ENCODE results near the gene AGBL4.

Gene AGBL4

DNA sequence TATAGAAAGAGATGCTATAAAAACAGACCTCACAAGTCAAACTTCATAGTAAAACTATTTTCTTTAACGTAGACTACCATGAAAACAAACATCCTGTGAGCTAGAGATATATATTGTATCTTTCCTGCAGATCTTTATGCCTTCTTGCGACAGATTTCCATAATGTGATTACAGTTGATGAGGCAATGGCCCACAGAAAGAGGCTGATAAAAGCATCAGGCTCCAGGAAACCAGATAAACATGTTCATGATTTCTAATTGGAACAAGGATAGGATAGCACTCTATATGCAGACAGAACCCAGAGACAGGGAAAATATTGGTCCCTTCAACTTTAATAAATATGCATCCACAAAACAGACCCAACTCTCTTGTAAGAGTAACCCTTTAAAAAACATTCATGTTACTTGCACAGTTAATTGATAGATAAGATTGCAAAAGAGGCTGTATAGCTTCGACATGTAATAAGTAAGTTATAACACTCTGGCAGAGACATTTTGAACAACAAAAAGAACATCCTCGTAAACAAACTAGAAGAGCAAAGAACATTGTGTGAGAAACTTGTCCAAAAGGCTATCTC is 329.4 kb downstream of the AGBL4 start:
- DNase-seq = no peak

DNA sequence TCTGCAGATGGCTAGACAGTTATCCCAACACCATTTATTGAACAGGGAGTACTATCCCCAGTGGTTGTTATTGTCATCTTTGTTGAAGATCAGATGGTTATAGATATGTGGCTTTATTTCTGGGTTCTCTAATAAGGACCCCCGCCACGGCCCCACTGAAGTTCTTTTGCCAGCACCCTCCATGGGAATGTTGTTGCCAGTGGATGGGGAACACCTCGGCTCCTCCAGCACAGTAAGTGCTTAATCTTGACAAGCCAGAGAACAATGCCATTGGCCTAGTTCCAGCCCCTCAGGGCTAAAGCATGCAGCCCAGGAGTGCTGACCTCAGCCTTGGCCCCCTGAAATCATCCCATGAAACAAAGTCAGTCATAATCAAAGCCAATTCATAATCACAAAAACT is 337.6 kb downstream of the AGBL4 start:
- no peak for DNase-seq

DNA sequence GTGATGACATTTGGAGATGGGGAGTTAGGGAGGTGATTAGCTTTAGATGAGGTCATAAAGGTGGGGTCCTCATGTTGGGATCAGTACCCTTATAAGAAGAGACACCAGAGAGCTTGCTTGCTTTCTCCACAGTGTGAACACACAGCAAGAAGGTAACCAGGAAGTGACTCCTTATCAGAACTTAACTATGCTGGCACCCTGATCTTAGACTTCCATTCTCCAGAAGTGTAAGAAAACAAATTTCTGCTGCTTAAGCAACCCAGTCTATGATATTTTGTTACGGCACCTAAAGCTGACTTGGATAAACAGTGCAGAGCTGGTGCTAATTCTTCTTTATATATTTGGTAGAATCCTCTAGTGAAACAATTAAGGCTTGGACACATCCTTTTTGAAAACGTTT is 346.0 kb downstream of the AGBL4 start:
- no peak for DNase-seq

DNA sequence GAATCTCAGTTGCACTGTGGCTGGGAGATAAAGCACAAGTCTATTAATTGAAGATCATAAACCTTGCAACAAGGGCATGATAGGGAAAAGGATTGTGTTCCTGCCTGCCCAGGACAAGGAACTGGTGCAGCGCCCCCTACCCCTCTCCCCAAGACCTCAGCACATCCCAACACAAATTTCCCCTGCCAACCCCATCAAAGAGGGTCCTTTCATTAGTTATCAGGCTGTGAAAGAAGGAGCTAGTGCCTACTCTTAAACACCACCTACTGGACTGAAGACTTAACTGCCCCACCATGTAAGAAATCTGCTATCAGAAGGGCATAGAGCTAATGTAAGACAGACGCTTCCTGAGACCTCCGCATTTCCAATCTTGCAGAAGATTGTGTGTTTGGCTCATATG is 372.6 kb downstream of the AGBL4 start:
- DNase-seq = no peak

DNA sequence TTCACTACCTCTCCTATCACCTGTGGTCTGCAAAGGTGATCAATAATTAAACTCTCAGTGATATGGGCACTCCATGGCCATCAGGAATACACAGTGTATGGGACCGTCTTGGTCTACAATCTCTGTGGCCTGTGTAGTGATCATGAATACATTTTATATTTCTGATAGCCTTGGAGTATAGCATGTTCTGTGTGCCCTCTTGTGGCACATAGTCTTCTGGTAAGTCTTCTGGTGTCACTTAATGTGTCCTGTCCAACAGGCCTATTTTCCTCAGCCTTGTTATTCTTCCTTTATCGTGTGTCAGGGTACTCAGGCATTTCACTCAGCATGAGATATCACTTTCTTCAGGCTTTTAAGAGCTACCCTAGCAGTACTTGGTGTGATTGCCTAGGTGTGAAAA is 393.6 kb downstream of the AGBL4 start:
- no peak for DNase-seq

DNA sequence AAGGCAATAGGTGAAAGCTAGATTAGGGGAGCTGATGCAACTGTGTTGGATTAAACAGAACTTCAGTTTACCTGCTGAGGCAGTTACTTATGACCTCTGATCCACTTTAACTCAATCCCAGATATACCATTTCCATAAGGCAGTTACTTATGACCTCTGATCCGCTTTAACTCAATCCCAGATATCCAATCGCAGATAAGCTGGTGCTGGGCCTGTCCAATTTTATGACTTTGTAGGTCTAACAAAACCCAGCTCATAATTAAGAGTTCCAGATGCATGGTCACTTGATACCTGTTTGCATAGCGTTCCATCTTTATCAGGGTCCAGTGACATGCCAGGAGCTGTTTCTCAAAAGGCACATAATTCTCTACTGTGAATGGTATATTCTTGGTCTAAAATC is 396.0 kb downstream of the AGBL4 start:
- no peak for DNase-seq

DNA sequence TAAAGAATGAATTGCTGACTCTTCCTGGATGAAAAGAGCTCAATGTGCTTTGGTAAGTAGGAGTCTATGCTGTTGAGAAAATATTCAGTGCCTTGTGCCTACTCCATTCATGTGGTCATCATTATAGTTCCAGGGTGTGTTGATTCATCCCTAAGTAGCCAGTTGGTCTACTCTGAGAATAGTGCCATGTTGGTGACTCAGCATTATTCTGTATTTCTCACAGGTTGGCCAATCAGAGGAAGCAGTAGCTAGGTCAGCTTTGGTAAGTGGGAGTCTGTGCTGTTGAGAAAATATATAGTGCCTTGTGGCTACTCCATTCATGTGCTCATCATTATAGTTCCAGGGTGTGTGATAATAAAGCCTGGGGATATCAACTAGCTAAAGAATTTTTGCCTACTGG is 397.3 kb downstream of the AGBL4 start:
- no peak for DNase-seq

DNA sequence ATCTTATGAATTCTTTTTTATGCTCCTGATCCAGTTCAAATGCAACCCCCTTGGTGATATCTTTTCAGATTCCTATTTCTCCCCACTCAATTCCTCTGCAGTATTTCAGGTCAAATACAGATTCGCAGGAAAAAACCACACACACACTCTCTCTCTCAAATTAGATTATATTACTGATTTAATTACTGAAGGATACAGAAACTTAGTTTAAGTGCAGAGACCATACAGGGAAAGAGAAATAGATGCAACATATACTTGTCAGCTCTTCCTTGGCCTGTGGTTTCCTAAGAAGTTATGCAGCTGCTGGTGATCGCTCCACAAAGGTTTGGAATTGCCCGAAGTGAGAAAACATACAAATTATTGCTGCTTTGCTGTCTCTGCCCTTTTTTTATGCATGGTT is 400.9 kb downstream of the AGBL4 start:
- no peak for DNase-seq

DNA sequence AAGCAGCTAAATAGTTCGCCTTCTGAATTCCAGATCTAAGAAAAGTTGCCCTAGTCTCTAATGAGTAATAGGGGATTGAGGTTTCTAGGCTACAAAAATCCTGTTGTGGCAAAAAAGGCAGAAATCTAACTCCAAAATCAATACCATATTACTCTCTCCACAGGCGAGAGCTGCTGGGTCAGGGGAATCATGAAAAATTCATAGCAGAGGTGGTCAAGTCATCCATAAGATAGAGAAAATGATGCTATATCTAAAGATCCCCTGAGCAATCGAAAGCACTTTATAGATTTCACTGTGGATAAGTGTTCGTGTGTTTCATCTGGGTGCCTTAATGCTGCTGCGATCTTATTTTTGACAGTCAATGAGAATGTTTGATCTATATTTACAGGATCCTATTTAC is 417.7 kb downstream of the AGBL4 start:
- no peak for DNase-seq

DNA sequence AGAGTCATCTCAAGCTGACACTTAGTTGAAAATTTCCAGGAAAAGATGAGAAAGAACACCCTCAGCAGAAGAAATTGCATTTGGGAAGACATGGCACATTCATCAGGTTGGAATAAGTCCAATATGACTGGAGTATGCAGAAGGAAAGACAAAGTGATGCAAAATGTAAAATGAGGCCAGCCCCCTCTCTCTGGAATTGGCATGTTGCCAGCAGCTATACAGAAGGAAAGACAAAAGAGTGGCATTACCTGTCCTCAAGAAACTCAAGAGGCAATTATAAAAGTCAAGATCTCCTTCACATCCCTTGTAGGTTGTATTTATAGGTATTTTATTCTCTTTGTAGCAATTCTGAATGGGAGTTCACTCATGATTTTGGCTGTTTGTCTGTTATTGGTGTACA is 426.3 kb downstream of the AGBL4 start:
- no peak for DNase-seq

DNA sequence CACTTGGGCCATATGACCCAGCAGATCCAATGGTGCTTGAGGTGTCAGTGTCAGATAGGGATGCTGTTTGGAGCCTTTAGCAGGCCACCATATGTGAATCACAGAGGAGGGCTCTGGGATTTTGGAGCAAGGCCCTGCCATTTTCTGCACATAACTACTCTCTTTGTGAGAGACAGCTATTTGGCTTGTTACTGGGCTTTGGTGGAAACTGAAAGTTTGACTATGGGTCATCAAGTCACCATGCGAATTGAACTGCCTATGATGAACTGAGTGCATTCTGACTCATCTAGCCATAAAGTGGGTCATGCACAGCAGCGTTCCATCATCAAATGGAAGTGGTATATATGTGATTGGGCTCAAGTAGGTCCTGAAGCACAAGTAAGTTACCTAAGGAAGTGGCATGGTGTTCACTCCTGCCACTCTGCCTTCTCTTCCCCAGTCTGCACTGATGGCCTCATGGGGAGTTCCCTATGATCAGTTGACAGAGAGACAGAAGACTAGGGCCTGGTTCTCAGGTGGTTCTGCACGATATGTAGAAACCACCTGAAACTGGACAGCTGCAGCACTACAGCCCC is 447.3 kb downstream of the AGBL4 start:
- no peak for DNase-seq

DNA sequence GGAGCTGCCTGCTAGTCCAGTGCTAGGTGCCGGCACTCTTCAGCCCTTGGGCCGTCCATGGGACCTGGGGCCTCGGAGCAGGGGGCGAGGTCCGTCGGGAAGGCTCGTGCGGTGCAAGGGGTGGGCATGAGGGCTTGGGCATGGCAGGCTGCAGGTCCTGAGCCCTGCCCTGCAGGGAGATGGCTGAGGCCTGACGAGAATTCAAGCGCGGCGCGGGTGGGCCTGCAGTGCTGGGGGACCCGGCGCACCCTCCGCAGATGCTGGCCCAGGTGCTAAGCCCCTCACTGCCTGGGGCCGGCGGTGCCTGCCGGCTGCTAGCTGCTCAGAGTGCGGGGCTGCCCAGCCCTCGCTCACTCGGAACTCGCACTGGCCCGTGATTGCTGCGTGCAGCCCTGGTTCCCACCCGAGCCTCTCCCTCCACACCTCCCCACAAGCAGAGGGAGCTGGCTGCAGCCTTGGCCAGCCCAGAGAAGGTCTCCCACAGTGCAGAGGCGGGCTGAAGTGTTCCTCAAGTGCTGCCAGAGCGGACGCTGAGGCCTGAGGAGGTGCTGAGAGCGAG is 467.0 kb downstream of the AGBL4 start:
- DNase-seq = no peak

DNA sequence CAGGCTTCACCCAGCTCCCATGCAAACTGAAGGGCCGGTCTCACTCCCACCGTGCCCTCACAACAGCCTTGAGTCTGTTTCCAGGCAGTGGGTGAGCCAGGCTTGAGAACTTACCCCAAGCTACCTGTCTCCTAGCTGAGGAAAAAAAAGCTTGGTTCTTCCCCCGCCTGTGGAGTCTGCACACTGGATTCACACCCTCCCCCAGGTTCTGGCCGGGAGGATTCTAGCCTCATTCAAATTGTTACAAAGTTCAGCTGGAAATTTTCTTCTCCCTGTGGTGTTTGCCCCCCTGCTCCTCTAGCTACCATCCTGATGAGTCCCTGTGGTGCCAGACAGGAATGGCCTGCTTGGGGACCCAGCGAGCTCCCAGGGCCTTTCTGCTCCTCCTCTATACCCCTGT is 471.7 kb downstream of the AGBL4 start:
- no peak for DNase-seq

DNA sequence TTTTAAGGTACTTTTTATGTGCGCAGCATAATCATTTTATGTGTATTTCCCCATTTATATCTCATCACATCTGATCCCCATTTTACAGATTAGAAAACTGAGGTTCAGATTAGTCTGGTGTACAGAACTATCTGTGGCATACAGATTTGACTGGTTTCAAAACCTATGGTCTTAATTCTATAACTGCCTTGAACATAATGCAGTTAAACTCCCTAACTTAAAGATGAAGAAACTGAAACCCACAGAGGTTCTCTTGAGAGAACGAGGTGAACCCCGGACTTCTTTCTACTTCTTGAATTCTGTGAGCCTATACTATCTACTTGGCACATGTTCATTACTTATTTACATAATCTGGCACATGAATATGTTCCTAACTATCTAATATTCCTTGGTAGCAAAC is 479.1 kb downstream of the AGBL4 start:
- DNase-seq = no peak

DNA sequence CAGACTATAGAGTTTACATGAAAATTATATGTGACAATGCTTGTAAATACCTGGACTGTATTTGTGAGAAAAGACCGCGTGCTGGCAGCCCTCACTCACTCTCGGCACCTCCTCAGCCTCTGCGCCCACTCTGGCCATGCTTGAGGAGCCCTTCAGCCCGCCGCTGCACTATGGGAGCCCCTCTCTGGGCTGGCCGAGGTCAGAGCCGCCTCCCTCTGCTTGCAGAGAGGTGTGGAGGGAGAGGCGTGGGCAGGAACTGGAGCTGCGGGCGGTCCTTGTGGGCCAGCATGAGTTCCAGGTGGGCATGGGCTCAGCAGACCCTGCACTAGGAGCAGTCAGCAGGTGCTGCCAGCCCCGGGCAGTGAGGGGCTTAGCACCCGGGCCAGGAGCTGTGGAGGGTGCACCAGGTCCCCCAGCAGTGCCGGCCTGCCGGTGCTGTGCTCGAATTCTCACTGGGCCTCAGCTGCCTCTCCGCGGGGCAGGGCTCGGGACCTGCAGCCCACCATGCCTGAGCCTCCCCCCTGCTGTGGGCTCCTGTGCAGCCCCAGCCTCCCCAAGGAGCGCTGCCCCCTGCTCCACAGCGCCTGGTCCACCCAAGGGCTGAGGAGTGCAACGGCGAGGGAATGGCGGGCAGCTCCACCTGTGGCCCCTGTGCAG is 482.5 kb downstream of the AGBL4 start:
- no peak for DNase-seq

DNA sequence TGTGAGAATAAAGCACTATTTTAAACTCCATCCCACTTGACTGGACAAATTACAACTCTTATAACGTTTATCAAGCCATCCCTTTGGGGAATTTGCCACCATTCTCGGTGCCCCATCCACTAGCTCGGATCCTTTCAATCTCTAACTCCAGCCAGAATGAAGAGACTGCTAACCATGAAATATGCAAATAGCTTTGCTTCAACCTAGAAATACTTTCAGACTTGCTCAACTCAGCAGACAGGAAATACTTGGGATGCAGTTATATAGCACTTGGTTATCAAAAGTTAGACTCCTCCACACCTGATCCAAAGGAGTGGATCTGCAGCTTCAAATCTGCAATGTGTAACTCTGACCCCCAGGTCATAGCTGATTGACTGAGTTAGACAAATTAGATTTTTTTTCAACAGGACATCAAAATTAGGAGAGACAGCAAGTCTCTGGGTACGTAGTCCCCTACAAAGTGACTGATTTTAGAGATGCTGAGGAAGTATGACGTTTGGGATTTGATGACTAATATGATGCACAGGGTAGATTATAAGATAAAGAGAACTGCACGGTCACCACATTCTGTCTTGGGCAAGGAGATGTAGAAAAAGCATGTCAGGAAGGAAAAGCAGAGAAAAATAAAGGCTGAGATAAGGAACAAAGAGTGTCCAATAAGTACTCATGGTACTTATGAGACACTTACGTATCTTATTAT is 496.0 kb downstream of the AGBL4 start:
- no peak for DNase-seq

DNA sequence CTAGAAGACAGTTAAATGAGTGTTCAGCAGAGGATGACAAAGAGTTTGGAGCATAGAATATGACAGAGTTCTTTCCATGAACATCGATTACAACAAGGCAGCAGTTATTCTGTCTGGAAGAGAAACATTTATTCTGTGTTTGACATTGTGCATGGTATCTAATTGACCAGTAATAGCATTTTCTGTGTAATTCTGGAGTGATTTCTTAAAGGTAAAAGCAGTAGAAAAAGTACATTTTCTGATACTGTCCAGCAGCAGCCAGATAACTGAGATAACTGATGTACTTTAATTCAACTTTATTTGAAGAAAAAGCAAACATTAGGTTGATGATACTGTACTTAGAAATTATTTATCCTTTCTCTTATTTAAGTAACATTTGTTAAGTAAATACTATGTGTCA is 497.1 kb downstream of the AGBL4 start:
- no peak for DNase-seq

DNA sequence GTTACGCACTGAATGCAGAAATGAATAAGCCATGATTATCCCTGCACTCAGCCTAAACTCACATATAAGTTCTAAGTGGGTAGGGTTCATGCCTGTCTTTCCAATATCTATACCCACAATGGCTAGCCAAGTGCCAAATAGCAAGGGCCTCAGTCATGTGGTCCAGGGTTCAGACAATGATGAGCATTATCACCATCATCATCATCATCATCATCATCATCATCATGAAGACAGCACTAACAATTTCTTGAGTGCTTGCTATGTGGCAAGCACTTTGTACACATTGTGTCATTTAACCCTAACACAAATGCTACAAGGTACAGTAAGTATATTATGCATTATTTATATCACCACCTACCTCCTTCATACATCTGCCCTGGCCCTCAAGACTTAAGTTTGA is 500.0 kb downstream of the AGBL4 start:
- DNase-seq = no peak

DNA sequence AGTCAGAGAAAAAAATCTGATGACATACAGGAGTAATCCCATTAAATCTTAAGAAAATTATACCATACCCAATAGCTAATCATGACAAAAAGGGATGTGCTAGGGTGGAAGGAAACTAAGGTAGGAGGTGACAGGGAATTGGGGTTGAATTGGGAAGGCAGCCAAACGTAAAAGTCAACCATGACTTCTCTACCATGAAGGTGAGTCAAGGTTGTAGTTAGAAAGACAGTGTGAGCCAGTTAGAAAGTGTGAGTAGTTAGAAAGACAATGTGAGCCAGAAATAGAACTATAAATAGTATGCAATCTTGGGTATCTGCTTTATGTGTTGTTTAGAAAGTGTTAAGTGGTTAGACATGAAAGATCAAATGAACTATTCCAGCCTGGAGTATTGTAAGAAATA is 556.8 kb downstream of the AGBL4 start:
- no peak for DNase-seq

DNA sequence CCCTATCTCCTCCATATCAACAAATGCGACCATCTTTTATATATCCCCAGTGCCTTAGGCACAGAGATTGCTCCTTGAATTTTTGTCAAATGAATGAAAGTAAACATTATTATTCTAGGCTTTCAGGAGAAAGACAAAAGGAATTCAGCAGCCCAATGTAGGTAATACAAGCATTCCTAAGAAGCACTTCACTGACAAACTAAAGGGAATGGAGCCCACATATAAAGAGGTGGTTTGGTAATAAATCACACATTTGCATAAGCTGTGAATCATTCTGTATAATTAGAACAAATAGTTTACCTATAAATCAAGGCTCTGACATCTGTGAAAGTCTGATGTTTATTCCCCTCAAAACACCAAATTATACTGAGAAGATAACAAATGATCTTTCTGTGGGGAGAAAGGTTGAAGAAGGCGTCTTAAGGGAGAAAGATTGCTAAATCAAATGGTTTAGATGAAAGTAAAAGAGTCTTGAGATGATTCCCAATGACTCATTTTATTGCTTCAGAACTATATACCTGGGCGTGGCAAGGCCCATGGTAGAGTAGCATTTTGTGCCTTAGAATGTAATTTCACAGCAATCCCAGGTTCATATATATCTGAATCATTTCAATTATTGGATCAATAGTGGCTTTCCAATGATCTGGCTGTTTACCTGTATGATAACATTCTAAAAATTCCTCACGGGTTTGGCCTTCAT is 558.1 kb downstream of the AGBL4 start:
- DNase-seq = no peak

DNA sequence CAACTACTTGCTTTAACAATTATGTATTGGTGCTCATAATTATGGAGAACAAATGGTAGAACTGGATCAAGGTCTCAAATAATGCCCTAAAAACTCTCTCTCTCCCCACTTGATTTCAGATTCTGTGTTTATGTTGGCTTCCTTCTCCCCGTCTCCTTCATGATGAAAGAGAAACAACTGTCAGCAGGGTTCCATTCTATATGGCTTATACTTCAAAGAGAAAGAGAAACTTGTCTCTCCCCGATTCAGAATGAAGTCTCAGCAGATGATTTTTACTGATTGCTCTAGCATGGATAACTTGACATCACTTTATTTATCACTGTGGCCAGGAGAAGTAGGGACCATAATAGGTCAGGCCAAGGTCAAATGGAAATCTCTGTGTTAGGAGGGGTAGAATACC is 575.6 kb downstream of the AGBL4 start:
- DNase-seq = no peak

DNA sequence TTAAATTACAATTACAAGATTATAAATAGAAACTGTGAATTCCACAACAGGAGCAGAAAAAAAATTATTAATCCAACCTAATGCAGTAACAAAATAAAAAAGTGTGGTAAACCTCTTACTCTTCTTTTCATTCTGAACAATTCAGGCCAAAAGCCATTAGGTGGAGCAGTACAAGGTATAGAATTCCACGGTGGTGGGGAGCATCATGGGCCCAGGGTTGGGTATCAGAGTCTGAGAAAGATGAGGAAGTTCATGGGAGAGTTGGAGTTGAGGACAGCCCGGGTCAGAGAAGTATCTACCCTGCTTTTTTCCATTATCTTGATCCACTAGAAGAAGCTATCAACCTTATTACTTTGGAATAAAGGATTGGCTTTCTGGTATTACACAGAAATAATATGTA is 586.9 kb downstream of the AGBL4 start:
- no peak for DNase-seq

DNA sequence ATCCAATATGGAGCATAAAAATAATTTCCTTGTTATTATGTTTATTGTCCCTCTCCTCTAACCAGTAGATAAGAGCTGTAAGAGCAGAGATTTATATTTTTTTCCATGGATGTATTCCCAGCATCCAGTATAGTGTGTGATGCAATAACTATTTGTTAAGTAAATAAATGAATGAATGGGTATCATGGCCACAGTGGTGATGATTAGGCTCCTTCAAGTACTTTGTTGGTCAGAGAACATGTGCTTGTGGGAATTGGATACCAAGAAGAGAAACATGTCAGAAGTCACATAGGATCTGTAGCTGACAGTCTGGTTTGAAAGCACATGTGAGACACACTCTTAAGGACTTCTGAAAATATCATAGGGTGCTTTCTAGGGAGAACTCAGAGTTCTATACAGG is 588.5 kb downstream of the AGBL4 start:
- no peak for DNase-seq

Data from NCI-H1048 (cell line).